IMR-90 (cell line): ENCODE results near the gene FBXO9.

ENCODE experiments used
- BHLHE40 ChIP-seq: fragments of 150-350 bp; IDR thresholded peaks from 2 replicates; pipeline ENCODE4 v1.6.1; 2016; ENCODE audit warnings: mild to moderate bottlenecking, low read depth, low read length
- CTCF ChIP-seq: conservative IDR thresholded peaks from 2 replicates; pipeline ENCODE4 v1.5.1; 2012; ENCODE audit warnings: mild to moderate bottlenecking, low read depth, low read length, improper control_type of control experiment

DNA sequence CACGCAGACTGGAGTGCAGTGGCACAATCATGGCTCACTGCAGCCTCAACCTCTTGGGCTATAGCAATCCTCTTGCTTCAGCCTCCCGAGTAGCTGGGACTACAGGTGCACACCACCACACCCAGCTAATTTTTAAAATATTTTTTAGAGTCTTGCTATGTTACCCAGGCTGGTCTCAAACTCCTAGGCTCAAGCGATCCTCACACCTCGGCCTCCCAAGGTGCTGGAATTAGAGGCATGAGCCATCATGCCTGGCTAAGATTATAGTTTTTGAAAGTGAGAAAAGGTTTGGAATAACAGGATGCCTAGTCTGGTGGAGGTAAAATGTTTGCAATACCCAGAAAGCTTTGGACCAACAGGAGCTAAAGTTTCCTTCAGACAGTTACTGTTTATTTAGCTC, 60.1 kb downstream of the FBXO9 start:
- no peak for TF ChIP-seq CTCF
- no peak for TF ChIP-seq BHLHE40
